ENCODE results near the gene GCNT1. TPM values are rescaled to one million over a fixed set of nuclear protein-coding genes. Genes with fewer than 3 reads are reported as not detected.
"Not testable (repeated sequence)": the region's sequence is repeated elsewhere in the genome, so short reads cannot be mapped to it uniquely, and the experiment has no call there.

The GCNT1 gene
- total RNA-seq, 1 experiment from 2014 or later: 17.2 TPM

GRCh38 chr9:76490249-76490990 is 31.4 kb downstream of the GCNT1 start (continued):
- TF ChIP-seq E2F4 (CRISPR knock-in tag; IDR thresholded peaks at IDR 0.05; ENCODE audit: borderline replicate concordance, low read depth) (no peak), FOXP4 (CRISPR knock-in tag; IDR thresholded peaks at IDR 0.05) (no peak), ZNF396 (CRISPR knock-in tag; IDR thresholded peaks at IDR 0.05; ENCODE audit: borderline replicate concordance) (no peak)

- H3K27ac Mint-ChIP-seq; ATAC-seq; POLR2A ChIA-PET; H3K4me3 Mint-ChIP-seq; DNase-seq (ENCODE audit: low spot score); CTCF ChIA-PET: not testable (repeated sequence)
- Mint-ChIP-seq H3K9me3 (peaks cover 25% of the 10 kb centered on the region), H3K4me1 (peaks cover 37% of the 10 kb centered on the region), H3K27me3 (ENCODE audit: low read depth) (peaks cover 15% of the 10 kb centered on the region), H3K36me3 (peaks cover 29% of the 10 kb centered on the region)
Measured at GRCh38 chr9:76491056-76491455, 32.1 kb downstream of the GCNT1 start.

- H3K27ac Mint-ChIP-seq; ATAC-seq; DNase-seq (ENCODE audit: low spot score); POLR2A ChIA-PET; H3K4me3 Mint-ChIP-seq: not testable (repeated sequence)
- Mint-ChIP-seq H3K27me3 (ENCODE audit: low read depth) (peaks cover 15% of the 10 kb centered on the region), H3K36me3 (peaks cover 27% of the 10 kb centered on the region), H3K4me1 (peaks cover 40% of the 10 kb centered on the region), H3K9me3 (peaks cover 25% of the 10 kb centered on the region)
- CTCF ChIA-PET: interaction anchor here (1.1 kb wide), 1 partner anchor 165 kb away, joined by 3 read pairs; no protein-coding TSS in a partner anchor
Measured at GRCh38 chr9:76493496-76493895, 34.5 kb downstream of the GCNT1 start.

- peaks cover 5% of the 10 kb centered on the region for H3K9me3 Mint-ChIP-seq
- ChIA-PET POLR2A (no interaction called here), CTCF (no interaction called here)
- DNase-seq (ENCODE audit: low spot score): no peak
- H3K27me3 Mint-ChIP-seq (ENCODE audit: low read depth): peaks cover 6% of the 10 kb centered on the region
- peaks cover 11% of the 10 kb centered on the region for H3K4me1 Mint-ChIP-seq
- H3K27ac Mint-ChIP-seq: no peak overlapping the region
- no peak for ATAC-seq
- peaks cover 20% of the 10 kb centered on the region for H3K36me3 Mint-ChIP-seq
- no peak overlapping the region for H3K4me3 Mint-ChIP-seq
- TF ChIP-seq IRF1 (CRISPR knock-in tag; IDR thresholded peaks at IDR 0.05): no peak
- TF ChIP-seq ZNF396 (CRISPR knock-in tag; IDR thresholded peaks at IDR 0.05; ENCODE audit: borderline replicate concordance): no peak
- no peak for TF ChIP-seq E2F4 (CRISPR knock-in tag; IDR thresholded peaks at IDR 0.05; ENCODE audit: borderline replicate concordance, low read depth)
- TF ChIP-seq ZBTB21 (CRISPR knock-in tag; IDR thresholded peaks at IDR 0.05; ENCODE audit: borderline replicate concordance): no peak
- no peak for TF ChIP-seq ZNF425 (CRISPR knock-in tag; conservative IDR thresholded peaks at IDR 0.05)
- no peak for TF ChIP-seq ZNF671 (CRISPR knock-in tag; IDR thresholded peaks at IDR 0.05)
- no peak for TF ChIP-seq ELF4 (CRISPR knock-in tag; IDR thresholded peaks at IDR 0.05; ENCODE audit: low read depth)
- TF ChIP-seq ZNF317 (CRISPR knock-in tag; IDR thresholded peaks at IDR 0.05; ENCODE audit: borderline replicate concordance, low read depth): no peak
- TF ChIP-seq E2F5 (CRISPR knock-in tag; IDR thresholded peaks at IDR 0.05): no peak
- no peak for TF ChIP-seq CREM (CRISPR knock-in tag; IDR thresholded peaks at IDR 0.05)
- no peak for TF ChIP-seq ERG (CRISPR knock-in tag; IDR thresholded peaks at IDR 0.05)
- TF ChIP-seq ATF1 (CRISPR knock-in tag; IDR thresholded peaks at IDR 0.05): no peak
- TF ChIP-seq PRDM15 (CRISPR knock-in tag; IDR thresholded peaks at IDR 0.05): no peak
Measured at GRCh38 chr9:76500061-76500460, 41.1 kb downstream of the GCNT1 start.

Data from WTC11 (cell line).